GM23338 (cell line): Measurements from ENCODE around the gene ARPC4. TPM values are rescaled to one million over a fixed set of nuclear protein-coding genes. Genes with fewer than 3 reads are reported as not detected.

ENCODE experiments used
- ATAC-seq: fragments of 200-7000 bp; cut with Tn5 transposase; 3 replicates; pipeline ENCODE4 v1.9.1; 2020
- DNase-seq: peaks from one replicate; pipeline ENCODE4 v3.0.0-alpha.2; 2015; ENCODE audit warnings: low spot score
- H2AFZ ChIP-seq: fragments of 200-600 bp; sonication (generic); 2 replicates; pipeline ENCODE4 v1.8.0; 2016; ENCODE audit warnings: antibody characterized with exemption, mild to moderate bottlenecking, moderate library complexity
- H3F3A ChIP-seq: fragments of 200-600 bp; sonication (generic); replicated peaks from 2 replicates; pipeline ENCODE4 v1.8.0; 2017; ENCODE audit warnings: antibody characterized with exemption, mixed run types, low read depth
- H3K27ac ChIP-seq: fragments of 200-600 bp; sonication (generic); 2 replicates; pipeline ENCODE4 v1.6.1; 2016; ENCODE audit warnings: low read depth
- H3K27me3 ChIP-seq: fragments of 200-600 bp; sonication (generic); 2 replicates; pipeline ENCODE4 v1.8.0; 2016; ENCODE audit warnings: mild to moderate bottlenecking, mixed run types, moderate library complexity; ENCODE audit not compliant: insufficient read depth
- H3K36me3 ChIP-seq: fragments of 200-600 bp; sonication (generic); 2 replicates; pipeline ENCODE4 v1.8.0; 2016; ENCODE audit warnings: mild to moderate bottlenecking; ENCODE audit not compliant: insufficient read depth
- H3K4me1 ChIP-seq: fragments of 200-600 bp; sonication (generic); 2 replicates; pipeline ENCODE4 v1.8.0; 2016; ENCODE audit warnings: mild to moderate bottlenecking, moderate library complexity; ENCODE audit not compliant: insufficient read depth
- H3K4me2 ChIP-seq: fragments of 200-600 bp; sonication (generic); 2 replicates; pipeline ENCODE4 v1.7.1; 2017; ENCODE audit warnings: mixed run types
- H3K4me3 ChIP-seq: fragments of 200-600 bp; sonication (generic); 2 replicates; pipeline ENCODE4 v1.6.1; 2016; ENCODE audit warnings: mixed run types
- H3K79me2 ChIP-seq: fragments of 200-600 bp; sonication (generic); replicated peaks from 2 replicates; pipeline ENCODE4 v1.8.0; 2017; ENCODE audit warnings: mild to moderate bottlenecking; ENCODE audit not compliant: insufficient read depth
- H3K9me2 ChIP-seq: fragments of 200-600 bp; sonication (generic); 2 replicates; pipeline ENCODE4 v1.8.0; 2017; ENCODE audit not compliant: insufficient read depth
- H4K20me1 ChIP-seq: fragments of 200-600 bp; sonication (generic); replicated peaks from 2 replicates; pipeline ENCODE4 v1.8.0; 2017; ENCODE audit warnings: mild to moderate bottlenecking; ENCODE audit not compliant: insufficient read depth
- H3K27ac Mint-ChIP-seq: 2 replicates; pipeline ENCODE4 v1.8.0; 2020; ENCODE audit warnings: inconsistent platforms, mild to moderate bottlenecking, moderate library complexity, mixed read lengths
- H3K27me3 Mint-ChIP-seq: 3 replicates; pipeline ENCODE4 v1.8.0; 2022; ENCODE audit warnings: low read depth, mild to moderate bottlenecking, moderate library complexity, mixed read lengths, inconsistent platforms; ENCODE audit not compliant: insufficient read depth, poor library complexity
- H3K36me3 Mint-ChIP-seq: 3 replicates; pipeline ENCODE4 v1.8.0; 2021; ENCODE audit warnings: low read depth, mild to moderate bottlenecking, inconsistent platforms, moderate library complexity, mixed read lengths
- H3K4me1 Mint-ChIP-seq: 3 replicates; pipeline ENCODE4 v1.8.0; 2020; ENCODE audit warnings: mild to moderate bottlenecking, inconsistent platforms, mixed read lengths
- H3K4me3 Mint-ChIP-seq: 3 replicates; pipeline ENCODE4 v1.8.0; 2021; ENCODE audit warnings: moderate library complexity, mild to moderate bottlenecking, inconsistent platforms, mixed read lengths
- H3K9me3 Mint-ChIP-seq: 3 replicates; pipeline ENCODE4 v1.8.0; 2020; ENCODE audit warnings: moderate library complexity, mild to moderate bottlenecking, inconsistent platforms, mixed read lengths
- CREB1 ChIP-seq: fragments of 250-450 bp; sonication (Bioruptor Pico); IDR thresholded peaks from 2 replicates; pipeline ENCODE4 v1.5.0; 2020; ENCODE audit warnings: low read depth, mild to moderate bottlenecking, moderate library complexity
- EZH2 ChIP-seq: fragments of 200-600 bp; sonication (generic); IDR thresholded peaks from one replicate; pipeline ENCODE4 v1.8.0; 2017; ENCODE audit warnings: antibody characterized with exemption, mild to moderate bottlenecking, low read depth; ENCODE audit not compliant: unreplicated experiment
- JUNB ChIP-seq: IDR thresholded peaks from one replicate; pipeline ENCODE4 v1.6.1; 2016; ENCODE audit warnings: antibody characterized with exemption; ENCODE audit not compliant: unreplicated experiment
- NANOG ChIP-seq: IDR thresholded peaks from 2 replicates; pipeline ENCODE4 v1.6.1; 2016; ENCODE audit warnings: antibody characterized with exemption, borderline replicate concordance
- ZNF114 ChIP-seq: fragments of 250-450 bp; sonication (Bioruptor Pico); IDR thresholded peaks from 2 replicates; pipeline ENCODE4 v1.5.0; 2020; ENCODE audit warnings: mild to moderate bottlenecking, moderate library complexity
- polyA plus RNA-seq: library from polyadenylated mRNA; unstranded; fragments of >200 nt; fragmentation: Nextera tagmentation; extraction: Ambion mirVana; gene quantifications from 2 replicates; pipeline ENCODE4 v1.2.1, GENCODE V29; 2016
- total RNA-seq: library from RNA; depleted of rRNA; stranded (reverse); fragments of >200 nt; shearing (Covaris generic); gene quantifications from 2 replicates; pipeline ENCODE4 v1.2.3, GENCODE V29; 2014
- TF ChIP-seq, protein P1 (sequence below): IDR thresholded peaks from 2 replicates; pipeline ENCODE4 v1.6.1; 2016; ENCODE audit warnings: antibody characterized with exemption
- TF ChIP-seq, protein P2 (sequence below), 2 experiments: fragments of 200-600 bp in 1 of 2; sonication (generic) in 1 of 2; conservative IDR thresholded peaks; 2 replicates each; pipeline versions ENCODE4 v1.5.1 to v1.6.1; 2016 to 2017; ENCODE audit warnings: antibody characterized with exemption in 2 of 2, low read depth in 2 of 2, mild to moderate bottlenecking in 2 of 2, moderate library complexity in 1 of 2

The ARPC4 gene
- total and polyA plus RNA-seq, 2 experiments from 2014 or later: 71.9 to 176 TPM

DNA sequence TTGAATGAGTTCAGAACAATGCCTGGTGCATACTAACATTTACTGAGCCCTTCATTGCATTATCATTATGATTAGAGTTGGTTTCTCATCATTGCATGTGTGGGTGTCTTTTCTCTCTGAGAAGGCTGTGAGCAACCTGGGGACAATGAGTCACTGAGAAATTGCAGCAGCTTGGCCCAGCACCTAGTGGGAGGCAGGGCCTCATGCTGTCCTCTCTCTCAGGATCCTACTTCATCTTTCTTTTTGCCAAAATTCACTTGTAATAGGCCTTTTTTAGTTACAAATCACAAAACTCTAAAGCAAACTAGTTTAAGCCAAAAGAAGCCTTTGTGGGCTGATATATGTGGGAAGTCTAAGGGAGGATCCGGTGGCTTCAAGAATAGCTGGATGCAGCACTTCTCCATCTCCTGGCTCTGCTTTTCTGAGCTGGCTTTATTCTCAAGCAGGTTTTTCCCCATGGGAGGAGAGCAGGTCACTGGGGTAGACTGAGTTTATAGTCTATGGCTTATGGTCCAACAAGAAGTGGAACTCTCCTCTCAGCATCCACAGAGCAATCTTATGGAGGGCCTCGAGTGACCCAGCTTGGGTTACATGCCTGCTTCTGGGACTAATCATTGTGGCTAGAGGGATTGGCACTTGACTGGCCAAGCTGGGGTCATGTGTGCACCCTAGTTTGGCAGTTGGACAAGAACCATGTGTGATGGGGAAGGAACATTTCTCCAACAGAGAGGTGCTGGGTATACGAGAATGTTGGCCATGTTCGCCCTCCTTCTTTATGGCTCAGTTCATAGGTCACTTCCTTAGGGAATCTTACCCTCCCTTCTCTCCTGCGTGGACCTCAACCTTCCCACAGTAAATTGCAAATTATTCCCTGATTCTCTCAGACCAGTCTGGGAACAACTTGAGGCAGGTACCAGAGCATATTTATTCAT, 14.5 kb upstream of the ARPC4 start:
- no peak overlapping the region for H3K4me3 ChIP-seq
- Mint-ChIP-seq H3K27me3 (peaks cover 14% of the 10 kb centered on the region), H3K27ac (no peak overlapping the region), H3K9me3 (no peaks in the 10 kb centered on the region), H3K4me3 (no peak overlapping the region), H3K4me1 (no peaks in the 10 kb centered on the region), H3K36me3 (peaks cover 21% of the 10 kb centered on the region)
- H3K9me2 ChIP-seq: no peaks in the 10 kb centered on the region
- no peaks in the 10 kb centered on the region for H3K36me3 ChIP-seq
- H3F3A ChIP-seq: no peaks in the 10 kb centered on the region
- 0 out of 2 replicates have a peak, but pooled peaks cover 2% of the 10 kb centered on the region for H3K27me3 ChIP-seq
- ATAC-seq (no peak), DNase-seq (no peak)
- no peaks in the 10 kb centered on the region for H3K4me1 ChIP-seq
- H3K79me2 ChIP-seq: no peaks in the 10 kb centered on the region
- TF ChIP-seq NANOG (no peak), JUNB (no peak), CREB1 (CRISPR knock-in tag) (no peak), ZNF114 (CRISPR knock-in tag) (no peak)
- H3K4me2 ChIP-seq: no peak overlapping the region
- no peaks in the 10 kb centered on the region; the same call in 1 of the 2 replicates for H4K20me1 ChIP-seq
- H3K27ac ChIP-seq: no peak overlapping the region
- H2AFZ ChIP-seq: no peak overlapping the region

DNA sequence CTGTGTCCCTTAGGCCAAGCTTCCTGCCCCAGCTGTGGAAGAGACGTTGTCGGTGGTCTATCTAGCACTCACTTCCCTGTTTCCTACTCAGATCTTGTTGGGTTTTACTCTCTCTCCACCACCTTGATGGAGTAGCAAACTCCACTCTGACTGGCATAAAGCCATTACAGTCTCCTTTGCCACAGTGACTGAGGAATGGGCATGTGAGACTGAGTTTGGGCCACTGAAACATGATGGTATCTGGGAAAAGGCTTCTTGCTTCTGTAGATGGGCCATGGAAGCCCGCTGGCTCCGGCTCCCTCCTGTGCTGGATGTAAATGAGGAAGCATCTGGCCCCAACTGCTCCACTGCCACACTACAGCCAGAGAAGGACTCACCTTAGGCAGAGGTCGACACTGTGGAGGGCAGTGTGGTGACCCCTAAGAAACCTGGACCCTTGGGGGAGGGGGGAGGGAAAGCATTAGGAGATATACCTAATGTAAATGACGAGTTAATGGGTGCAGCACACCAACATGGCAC, 13.7 kb upstream of the ARPC4 start:
- DNase-seq: no peak

More for the DNA sequence above, 13.7 kb upstream of the ARPC4 start:
- no peaks in the 10 kb centered on the region for H3K79me2 ChIP-seq
- H3K36me3 ChIP-seq: 0 out of 2 replicates have a peak, but pooled peaks cover 2% of the 10 kb centered on the region
- H3K27me3 Mint-ChIP-seq: peaks cover 14% of the 10 kb centered on the region
- H3K4me3 Mint-ChIP-seq: no peak overlapping the region
- no peaks in the 10 kb centered on the region for H3K4me1 Mint-ChIP-seq
- H3K9me2 ChIP-seq: no peaks in the 10 kb centered on the region
- no peak overlapping the region for H2AFZ ChIP-seq
- H3K9me3 Mint-ChIP-seq: no peaks in the 10 kb centered on the region
- H3K4me1 ChIP-seq: no peaks in the 10 kb centered on the region
- H3F3A ChIP-seq: 0 out of 2 replicates have a peak, but pooled peaks cover 2% of the 10 kb centered on the region
- no peaks in the 10 kb centered on the region; the same call in 1 of the 2 replicates for H4K20me1 ChIP-seq
- no peak for TF ChIP-seq EZH2
- TF ChIP-seq, protein P1, sequence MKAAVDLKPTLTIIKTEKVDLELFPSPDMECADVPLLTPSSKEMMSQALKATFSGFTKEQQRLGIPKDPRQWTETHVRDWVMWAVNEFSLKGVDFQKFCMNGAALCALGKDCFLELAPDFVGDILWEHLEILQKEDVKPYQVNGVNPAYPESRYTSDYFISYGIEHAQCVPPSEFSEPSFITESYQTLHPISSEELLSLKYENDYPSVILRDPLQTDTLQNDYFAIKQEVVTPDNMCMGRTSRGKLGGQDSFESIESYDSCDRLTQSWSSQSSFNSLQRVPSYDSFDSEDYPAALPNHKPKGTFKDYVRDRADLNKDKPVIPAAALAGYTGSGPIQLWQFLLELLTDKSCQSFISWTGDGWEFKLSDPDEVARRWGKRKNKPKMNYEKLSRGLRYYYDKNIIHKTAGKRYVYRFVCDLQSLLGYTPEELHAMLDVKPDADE: no peak
- TF ChIP-seq, protein P2, sequence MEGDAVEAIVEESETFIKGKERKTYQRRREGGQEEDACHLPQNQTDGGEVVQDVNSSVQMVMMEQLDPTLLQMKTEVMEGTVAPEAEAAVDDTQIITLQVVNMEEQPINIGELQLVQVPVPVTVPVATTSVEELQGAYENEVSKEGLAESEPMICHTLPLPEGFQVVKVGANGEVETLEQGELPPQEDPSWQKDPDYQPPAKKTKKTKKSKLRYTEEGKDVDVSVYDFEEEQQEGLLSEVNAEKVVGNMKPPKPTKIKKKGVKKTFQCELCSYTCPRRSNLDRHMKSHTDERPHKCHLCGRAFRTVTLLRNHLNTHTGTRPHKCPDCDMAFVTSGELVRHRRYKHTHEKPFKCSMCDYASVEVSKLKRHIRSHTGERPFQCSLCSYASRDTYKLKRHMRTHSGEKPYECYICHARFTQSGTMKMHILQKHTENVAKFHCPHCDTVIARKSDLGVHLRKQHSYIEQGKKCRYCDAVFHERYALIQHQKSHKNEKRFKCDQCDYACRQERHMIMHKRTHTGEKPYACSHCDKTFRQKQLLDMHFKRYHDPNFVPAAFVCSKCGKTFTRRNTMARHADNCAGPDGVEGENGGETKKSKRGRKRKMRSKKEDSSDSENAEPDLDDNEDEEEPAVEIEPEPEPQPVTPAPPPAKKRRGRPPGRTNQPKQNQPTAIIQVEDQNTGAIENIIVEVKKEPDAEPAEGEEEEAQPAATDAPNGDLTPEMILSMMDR (conservative IDR thresholded peaks at IDR 0.05; ENCODE audit: low read depth in 2 of 2): no peak
- H3K36me3 Mint-ChIP-seq: peaks cover 27% of the 10 kb centered on the region
- no peak overlapping the region for H3K27ac Mint-ChIP-seq
- 0 out of 2 replicates have a peak, but pooled peaks cover 2% of the 10 kb centered on the region for H3K27me3 ChIP-seq
- H3K4me2 ChIP-seq: no peak overlapping the region
- peak; percentile 60 for ATAC-seq
- no peak overlapping the region for H3K4me3 ChIP-seq
- no peak overlapping the region for H3K27ac ChIP-seq
